Lung (tissue), 12 donors: ENCODE results near the gene LRP5. TPM values are rescaled to one million over a fixed set of nuclear protein-coding genes. Genes with fewer than 3 reads are reported as not detected.

Experiments used
- ATAC-seq: fragments of 200-7000 bp; cut with Tn5 transposase; one replicate; pipeline ENCODE4 v1.9.1; 2020; ENCODE audit warnings: moderate number of reproducible peaks; ENCODE audit not compliant: insufficient read depth, low FRiP score
- DNase-seq, 3 donors: peaks; one replicate each; pipeline ENCODE4 v3.0.0-alpha.2; 2013 to 2017
- H3K27ac ChIP-seq, 2 donors: one replicate each; pipeline ENCODE4 v1.5.1; 2013; ENCODE audit warnings: mild to moderate bottlenecking in 2 of 2, moderate library complexity in 2 of 2, control low read depth in 1 of 2, inconsistent platforms in 1 of 2, low read depth in 1 of 2, low read length in 1 of 2
- H3K27me3 ChIP-seq, 3 donors: one replicate each; pipeline ENCODE4 v1.5.1; 2013; ENCODE audit warnings: low read length in 2 of 3; ENCODE audit not compliant: control insufficient read depth in 3 of 3, insufficient read depth in 3 of 3
- H3K36me3 ChIP-seq, 4 donors: one replicate each; pipeline ENCODE4 v1.5.1; 2013; ENCODE audit warnings: low read length in 4 of 4, mild to moderate bottlenecking in 1 of 4, moderate library complexity in 1 of 4; ENCODE audit not compliant: control insufficient read depth in 4 of 4, insufficient read depth in 4 of 4
- H3K4me1 ChIP-seq, 5 donors: one replicate each; pipeline ENCODE4 v1.5.1; 2013; ENCODE audit warnings: low read length in 5 of 5, mild to moderate bottlenecking in 2 of 5, moderate library complexity in 1 of 5; ENCODE audit not compliant: control insufficient read depth in 5 of 5, insufficient read depth in 5 of 5
- H3K4me3 ChIP-seq: one replicate; pipeline ENCODE4 v1.5.1; 2013; ENCODE audit warnings: mild to moderate bottlenecking, control low read depth, moderate library complexity
- H3K9ac ChIP-seq, 2 donors: one replicate each; pipeline ENCODE4 v1.5.1; 2013; ENCODE audit warnings: low read length in 2 of 2, control low read depth in 1 of 2; ENCODE audit not compliant: insufficient read depth in 1 of 2
- H3K9me3 ChIP-seq, 4 donors: one replicate each; pipeline ENCODE4 v1.5.1; 2013; ENCODE audit warnings: low read length in 3 of 4, mild to moderate bottlenecking in 1 of 4, moderate library complexity in 1 of 4; ENCODE audit not compliant: control insufficient read depth in 4 of 4, insufficient read depth in 3 of 4
- CTCF ChIP-seq: IDR thresholded peaks from 2 replicates; pipeline ENCODE4 v1.5.1; 2012; ENCODE audit warnings: mild to moderate bottlenecking; ENCODE audit errors: control extremely low read depth, extremely low read depth
- WGBS, 2 donors: extraction: QIAGEN DNeasy Blood & Tissue Kit; methylation state at CpG; one replicate each; pipeline ENCODE4 v1.1.7; 2013; 5-methylcytosine and 5-hydroxymethylcytosine counted together
- polyA plus RNA-seq, 2 donors: library from polyadenylated mRNA; stranded (reverse); fragments of 200-250 nt; gene quantifications; one replicate each; pipeline ENCODE4 v1.2.1, GENCODE V29; 2013
- total RNA-seq, 2 donors: library from RNA; depleted of rRNA in 1 of 2; stranded (reverse); fragments of >200 nt in 1 of 2; gene quantifications; one replicate each; pipeline ENCODE4 v1.2.1, GENCODE V29; 2014 to 2021
- donor health status: control.
- donor health status: control.
- donor health status: Bipolar disorder and iron deficiency.
- donor health status: healthy.
- donor health status: DM: yes; HTN: yes; CAD: no.

Gene LRP5
- total and polyA plus RNA-seq, 4 donors: 33.7 to 76.4 (median 63.2) TPM

GRCh38 chr11:68295940-68296339 lies 16.5 kb upstream of the LRP5 start:
- H3K27me3 ChIP-seq: no peaks in the 10 kb centered on the region
- no peaks in the 10 kb centered on the region for H3K36me3 ChIP-seq
- WGBS, 2 donors: 86 to 90% methylated on average over 5 of the region's 5 CpGs
- peaks cover 0 to 4% (median 3%) of the 10 kb centered on the region in 5 donors for H3K4me1 ChIP-seq
- H3K9ac ChIP-seq: no peak overlapping the region
- DNase-seq (no peak), ATAC-seq (no peak)
- H3K4me3 ChIP-seq: no peak overlapping the region
- no peak for TF ChIP-seq CTCF
- H3K9me3 ChIP-seq: no peaks in the 10 kb centered on the region
- no peak overlapping the region for H3K27ac ChIP-seq

- H3K9me3 ChIP-seq: no peaks in the 10 kb centered on the region
- TF ChIP-seq CTCF: no peak
- 91 to 93% methylated on average over 15 of the region's 15 CpGs for WGBS, 2 donors
- H3K4me3 ChIP-seq: no peak overlapping the region
- no peak overlapping the region for H3K27ac ChIP-seq
- ATAC-seq (no peak), DNase-seq (no peak)
- no peaks in the 10 kb centered on the region for H3K27me3 ChIP-seq
- peaks cover 0 to 4% (median 3%) of the 10 kb centered on the region in 5 donors for H3K4me1 ChIP-seq
- no peaks in the 10 kb centered on the region for H3K36me3 ChIP-seq
- no peak overlapping the region for H3K9ac ChIP-seq
Observed at GRCh38 chr11:68296344-68297051, 15.9 kb upstream of the LRP5 start.

- Histone ChIP-seq H3K9ac (no peak overlapping the region), H3K36me3 (no peaks in the 10 kb centered on the region), H3K4me1 (peaks cover 0 to 4% (median 3%) of the 10 kb centered on the region in 5 donors), H3K9me3 (no peaks in the 10 kb centered on the region), H3K4me3 (no peak overlapping the region), H3K27me3 (no peaks in the 10 kb centered on the region), H3K27ac (no peak overlapping the region)
- WGBS, 2 donors: 93 to 97% methylated on average over 6 of the region's 6 CpGs
- no peak for TF ChIP-seq CTCF
- DNase-seq: no peak
- ATAC-seq: no peak
Observed at GRCh38 chr11:68297052-68297378, 15.4 kb upstream of the LRP5 start.

- no peaks in the 10 kb centered on the region for H3K36me3 ChIP-seq
- ATAC-seq: no peak
- 41 to 53% methylated on average over 10 of the region's 10 CpGs for WGBS, 2 donors
- TF ChIP-seq CTCF: no peak
- H3K9me3 ChIP-seq: no peaks in the 10 kb centered on the region
- peaks cover 0 to 4% (median 3%) of the 10 kb centered on the region in 5 donors for H3K4me1 ChIP-seq
- H3K27ac ChIP-seq: no peak overlapping the region
- no peak overlapping the region for H3K9ac ChIP-seq
- no peaks in the 10 kb centered on the region for H3K27me3 ChIP-seq
- H3K4me3 ChIP-seq: no peak overlapping the region
- DNase-seq: no peak
Observed at GRCh38 chr11:68297494-68297811, 14.9 kb upstream of the LRP5 start.
